Activated naive CD4-positive, alpha-beta T cell treated with anti-CD3 and anti-CD28 coated beads, Interleukin-2, amount 50 U/mL, for 72 hours (primary cell): ENCODE data around the gene DOCK3. TPM values are rescaled to one million over a fixed set of nuclear protein-coding genes. Genes with fewer than 3 reads are reported as not detected.
"Not testable (repeated sequence)": the region's sequence is repeated elsewhere in the genome, so short reads cannot be mapped to it uniquely, and the experiment has no call there.

Source experiments
- ATAC-seq, 2 donors: fragments of 150-1000 bp; cut with Tn5 transposase; 2 replicates each; pipeline ENCODE4 v1.10.0; 2021; ENCODE audit warnings: mild to moderate bottlenecking in 2 of 2, moderate library complexity in 2 of 2
- DNase-seq, 2 donors: peaks; one replicate each; pipeline ENCODE4 v3.0.0; 2021 to 2022; ENCODE audit warnings: low spot score in 2 of 2
- H3K27ac Mint-ChIP-seq, 2 donors: one replicate each; pipeline ENCODE4 v1.8.0; 2022; ENCODE audit warnings: mild to moderate bottlenecking in 2 of 2, mixed read lengths in 2 of 2
- H3K36me3 Mint-ChIP-seq, 2 donors: one replicate each; pipeline ENCODE4 v1.8.0; 2022; ENCODE audit warnings: mixed read lengths in 2 of 2
- H3K9me3 Mint-ChIP-seq, 2 donors: one replicate each; pipeline ENCODE4 v1.8.0; 2022; ENCODE audit warnings: mixed read lengths in 2 of 2
- total RNA-seq, 2 donors: library from RNA; stranded (reverse); gene quantifications; one replicate each; pipeline ENCODE4 v1.2.3, GENCODE V29; 2022

DOCK3 gene
- total RNA-seq, 2 donors from 2014 or later = 4.1 to 4.8 TPM

DNA sequence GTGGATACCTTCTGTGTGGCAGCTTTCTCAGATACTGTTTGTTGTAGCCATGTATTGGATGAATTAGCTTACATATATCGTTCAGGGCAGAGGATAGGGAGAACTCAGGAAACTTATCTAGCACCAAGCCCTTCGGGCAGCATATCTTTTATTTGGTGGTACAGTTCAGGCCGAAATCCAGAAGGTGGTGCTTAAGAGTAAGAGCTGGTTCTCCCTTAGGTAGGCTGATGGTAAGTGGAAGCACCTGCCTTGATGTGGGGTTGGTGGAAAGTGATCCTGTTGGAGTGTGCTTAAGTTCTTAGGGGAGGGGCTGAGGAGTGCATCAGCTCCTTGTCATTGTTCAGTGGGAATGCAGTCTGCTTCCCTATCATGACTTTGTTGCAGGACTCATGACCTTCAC lies 187.5 kb downstream of the DOCK3 start:
- Mint-ChIP-seq H3K27ac (no peak overlapping the region), H3K36me3 (peaks cover 0 to 5% of the 10 kb centered on the region in 2 donors), H3K9me3 (peaks cover 6 to 9% of the 10 kb centered on the region in 2 donors)
- ATAC-seq = no peak
- no peak for DNase-seq

DNA sequence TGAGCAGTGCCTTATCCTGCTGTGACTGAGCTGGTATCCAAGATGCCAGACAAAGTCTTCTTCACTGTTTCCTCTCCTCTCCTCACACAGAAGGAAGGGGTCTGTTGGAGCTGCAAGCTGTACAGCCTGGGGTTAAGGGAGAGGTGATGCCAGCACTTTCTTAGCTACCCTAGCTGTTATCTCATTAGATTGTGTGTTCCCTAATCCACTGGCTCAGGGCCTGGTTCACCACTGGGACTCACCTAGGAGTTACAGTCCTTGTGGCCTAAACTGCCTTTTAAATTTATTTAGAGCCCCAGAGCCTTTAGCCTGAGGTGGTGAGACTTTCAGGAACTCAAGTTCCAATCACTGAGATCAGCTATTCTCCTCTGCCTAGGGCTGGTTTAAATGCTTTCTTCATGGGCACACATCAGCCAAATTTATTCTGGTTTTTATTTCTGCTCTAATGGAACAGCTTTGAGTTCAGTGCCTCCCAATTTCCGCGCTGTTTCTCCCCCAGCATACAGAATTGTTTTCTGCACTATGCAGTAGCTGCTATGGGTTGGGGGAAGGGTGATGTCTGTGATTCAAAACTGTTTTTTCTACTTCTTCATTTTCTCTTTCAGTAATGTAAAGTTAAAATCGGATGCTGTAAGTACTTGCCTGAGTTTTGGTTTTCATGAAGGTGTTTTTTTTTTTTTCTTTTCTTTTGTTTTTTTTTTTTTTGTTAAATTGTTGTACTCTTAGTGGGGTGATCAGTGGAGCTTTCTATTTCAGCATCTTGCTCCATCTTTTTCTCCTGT lies 198.8 kb downstream of the DOCK3 start:
- DNase-seq (no peak), ATAC-seq (no peak)
- peaks cover 6 to 9% of the 10 kb centered on the region in 2 donors for H3K9me3 Mint-ChIP-seq
- H3K27ac Mint-ChIP-seq = peak overlapping the region in 1 of 2 donors; percentile 29
- peaks cover 13 to 16% of the 10 kb centered on the region in 2 donors for H3K36me3 Mint-ChIP-seq

DNA sequence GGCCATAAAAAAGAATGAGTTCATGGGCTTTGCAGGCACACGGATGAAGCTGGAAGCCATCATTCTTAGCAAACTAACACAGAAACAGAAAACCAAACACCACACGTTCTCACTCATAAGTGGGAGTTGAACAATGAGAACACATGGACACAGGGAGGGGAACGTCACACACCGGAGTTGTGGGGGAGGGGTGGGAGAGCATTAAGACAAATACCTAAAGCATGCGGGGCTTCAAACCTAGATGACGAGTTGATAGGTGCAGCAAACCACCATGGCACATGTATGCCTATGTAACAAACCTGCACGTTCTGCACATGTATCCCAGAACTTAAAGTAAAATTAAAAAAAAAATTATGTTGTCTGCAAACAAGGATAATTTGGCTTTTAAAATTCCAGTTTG lies 200.1 kb downstream of the DOCK3 start:
- not testable (repeated sequence) for H3K27ac Mint-ChIP-seq, DNase-seq, ATAC-seq, H3K9me3 Mint-ChIP-seq
- H3K36me3 Mint-ChIP-seq = peaks cover 13 to 16% of the 10 kb centered on the region in 2 donors

DNA sequence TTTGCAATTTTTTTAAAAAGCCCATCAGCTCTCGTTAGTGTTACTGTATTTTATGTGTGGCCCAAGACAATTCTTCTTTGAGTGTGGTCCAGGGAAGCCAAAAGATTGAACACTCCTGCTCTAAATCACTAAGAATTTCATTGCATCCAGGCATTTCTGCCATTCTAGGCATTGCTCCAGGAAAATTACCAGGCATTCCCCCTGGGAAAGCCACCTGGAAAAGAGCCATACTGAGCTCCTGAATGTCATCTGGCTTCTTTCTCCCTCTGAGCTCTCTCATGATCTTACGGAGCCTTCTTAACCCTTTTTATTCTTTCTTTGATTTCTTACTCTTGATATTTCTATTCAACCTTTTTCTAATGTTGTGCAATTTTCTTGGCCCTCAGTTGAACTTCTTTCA lies 202.2 kb downstream of the DOCK3 start:
- ATAC-seq (no peak), DNase-seq (no peak)
- H3K36me3 Mint-ChIP-seq = peaks cover 6 to 9% of the 10 kb centered on the region in 2 donors
- no peak overlapping the region for H3K27ac Mint-ChIP-seq
- H3K9me3 Mint-ChIP-seq = peaks cover under 1% of the 10 kb centered on the region in 2 donors

DNA sequence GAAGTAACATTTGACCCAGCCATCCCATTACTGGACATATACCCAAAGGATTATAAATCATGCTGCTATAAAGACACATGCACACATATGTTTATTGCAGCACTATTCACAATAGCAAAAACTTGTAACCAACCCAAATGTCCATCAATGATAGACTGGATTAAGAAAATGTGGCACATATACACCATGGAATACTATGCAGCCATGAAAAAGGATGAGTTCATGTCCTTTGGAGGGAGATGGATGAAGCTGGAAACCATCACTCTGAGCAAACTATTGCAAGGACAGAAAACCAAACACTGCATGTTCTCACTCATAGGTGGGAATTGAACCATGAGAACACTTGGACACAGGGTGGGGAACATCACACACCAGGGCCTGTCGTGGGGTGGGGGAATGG lies 208.0 kb downstream of the DOCK3 start:
- H3K36me3 Mint-ChIP-seq, H3K9me3 Mint-ChIP-seq, H3K27ac Mint-ChIP-seq, ATAC-seq, DNase-seq: not testable (repeated sequence)

DNA sequence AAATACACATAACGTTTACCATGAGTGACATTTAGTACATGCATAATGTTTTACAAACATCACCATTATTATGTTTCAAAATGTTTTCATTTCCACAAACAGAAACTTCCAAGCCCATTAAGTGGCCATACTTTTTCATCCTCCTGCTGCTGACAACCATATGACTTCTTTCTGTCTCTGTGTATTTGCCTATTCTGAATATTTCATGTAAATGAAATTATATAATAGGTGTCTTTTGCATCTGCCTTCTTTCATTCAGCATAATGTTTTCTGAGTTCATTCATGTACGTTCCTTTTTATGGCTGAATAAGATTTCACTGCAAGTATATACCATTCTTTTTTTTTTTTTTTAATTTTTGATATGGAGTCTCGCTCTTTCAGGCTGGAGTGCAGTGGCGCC lies 209.0 kb downstream of the DOCK3 start:
- DNase-seq = no peak
- Mint-ChIP-seq H3K36me3 (no peaks in the 10 kb centered on the region), H3K9me3 (no peaks in the 10 kb centered on the region), H3K27ac (no peak overlapping the region)
- ATAC-seq = no peak

DNA sequence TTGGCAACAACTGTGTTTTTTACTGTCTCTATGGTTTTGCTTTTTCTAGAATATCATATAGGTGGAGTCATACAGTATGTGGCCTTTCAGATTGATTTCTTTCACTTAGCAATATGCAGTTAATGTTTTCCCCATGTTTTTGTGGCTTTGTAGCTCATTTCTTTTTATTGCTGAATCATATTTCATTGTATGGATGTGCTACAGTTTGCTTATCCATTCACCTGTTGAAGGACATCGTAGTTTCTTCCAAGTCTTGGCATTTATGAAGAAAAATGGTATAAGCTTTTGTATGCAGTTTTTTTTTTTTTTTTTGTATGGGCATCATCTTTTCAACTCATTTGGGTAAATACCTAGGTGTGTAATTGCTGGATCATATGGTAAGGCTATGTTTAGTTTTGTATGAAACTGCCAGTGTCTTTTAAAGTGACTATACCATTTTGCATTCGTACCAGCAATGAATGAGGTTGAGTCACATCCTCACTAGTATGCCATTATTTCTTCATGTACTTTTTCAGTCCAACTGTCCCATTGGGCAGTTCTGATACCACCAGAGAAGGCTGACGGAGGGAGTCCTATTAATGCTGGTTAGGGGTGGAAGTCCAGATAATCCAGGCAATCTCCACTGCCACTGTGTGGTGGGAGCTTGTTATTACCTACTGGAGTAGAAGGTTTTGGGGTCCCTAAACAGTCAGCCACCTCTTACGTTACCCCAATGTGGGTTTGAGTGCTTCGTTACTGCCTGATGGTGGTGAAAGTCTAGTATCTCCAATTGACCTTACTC lies 210.5 kb downstream of the DOCK3 start:
- Mint-ChIP-seq H3K27ac (no peak overlapping the region), H3K9me3 (no peaks in the 10 kb centered on the region), H3K36me3 (no peaks in the 10 kb centered on the region)
- DNase-seq (no peak), ATAC-seq (no peak)

DNA sequence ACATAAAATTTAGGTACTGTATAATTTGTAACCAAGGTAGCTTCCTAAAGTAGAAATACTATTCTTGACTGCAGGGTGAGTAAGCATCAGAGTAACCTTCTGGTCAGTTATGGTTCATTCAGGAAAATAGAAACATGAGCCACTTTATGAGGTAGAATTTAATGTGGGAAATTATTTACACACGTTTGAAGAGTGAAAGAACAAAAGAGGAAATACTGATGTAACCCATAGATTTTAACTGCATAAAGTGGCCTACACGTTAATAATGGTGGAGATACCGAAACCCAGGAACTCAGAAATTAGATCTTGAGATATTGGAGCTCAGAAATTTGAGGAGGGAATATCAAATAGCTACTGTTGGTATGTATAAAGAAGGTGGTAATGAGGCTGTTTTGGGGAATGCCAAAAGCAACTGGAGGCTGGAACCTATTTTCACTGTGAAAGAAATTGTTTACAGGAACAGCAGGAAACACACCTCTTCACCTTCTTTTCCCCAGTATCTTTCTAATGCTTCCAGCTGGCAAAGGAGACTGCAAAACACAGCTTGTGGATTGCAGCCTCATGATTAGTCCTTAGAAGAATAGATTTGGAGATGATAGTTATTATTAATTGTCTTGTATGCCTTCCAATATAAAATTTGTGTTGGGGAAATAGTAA lies 216.1 kb downstream of the DOCK3 start:
- no peak for DNase-seq
- Mint-ChIP-seq H3K9me3 (peaks cover 18% of the 10 kb centered on the region in 2 donors), H3K27ac (no peak overlapping the region), H3K36me3 (peaks cover 12 to 21% of the 10 kb centered on the region in 2 donors)
- no peak for ATAC-seq

DNA sequence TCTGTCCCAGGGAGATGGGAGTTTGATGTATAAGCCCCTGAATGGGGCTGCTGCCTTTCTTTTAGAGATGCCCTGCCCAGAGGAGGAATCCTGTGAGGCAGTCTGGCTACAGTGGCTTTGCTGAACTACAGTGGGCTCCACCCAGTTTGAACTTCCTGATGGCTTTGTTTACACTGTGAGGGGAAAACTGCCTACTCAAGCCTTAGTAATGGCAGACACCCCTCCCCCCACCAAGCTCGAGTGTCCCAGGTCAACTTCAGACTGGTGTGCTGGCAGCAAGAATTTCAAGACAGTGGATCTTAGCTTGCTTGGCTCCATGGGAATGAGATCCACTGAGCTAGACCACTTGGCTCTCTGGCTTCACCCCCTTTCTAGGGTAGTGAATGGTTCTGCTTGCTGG lies 226.4 kb downstream of the DOCK3 start:
- H3K27ac Mint-ChIP-seq, H3K9me3 Mint-ChIP-seq, ATAC-seq, DNase-seq, H3K36me3 Mint-ChIP-seq: not testable (repeated sequence)

DNA sequence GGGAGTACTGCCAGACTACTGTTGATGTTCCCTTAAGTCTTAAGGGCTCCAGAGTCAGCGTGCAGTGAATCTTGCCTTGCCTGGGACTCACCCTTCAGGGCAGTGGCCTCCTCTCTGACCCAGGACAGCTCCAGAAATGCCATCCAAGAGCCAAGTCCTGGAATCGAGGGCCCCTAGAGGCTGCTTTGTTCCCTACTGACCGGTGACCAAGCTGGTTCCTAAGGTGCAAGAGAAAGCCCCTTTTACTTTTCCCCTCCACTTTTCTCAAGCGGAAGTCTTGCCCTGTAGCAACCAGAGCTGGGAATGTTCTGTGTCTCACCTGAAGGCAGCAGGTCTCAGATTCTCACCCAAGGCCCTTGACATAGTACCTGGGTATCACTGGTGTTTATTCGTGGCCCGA lies 238.0 kb downstream of the DOCK3 start:
- H3K36me3 Mint-ChIP-seq = peaks cover 0 to 11% of the 10 kb centered on the region in 2 donors
- H3K9me3 Mint-ChIP-seq = peaks cover 5 to 6% of the 10 kb centered on the region in 2 donors
- no peak for ATAC-seq
- H3K27ac Mint-ChIP-seq = no peak overlapping the region
- no peak for DNase-seq

DNA sequence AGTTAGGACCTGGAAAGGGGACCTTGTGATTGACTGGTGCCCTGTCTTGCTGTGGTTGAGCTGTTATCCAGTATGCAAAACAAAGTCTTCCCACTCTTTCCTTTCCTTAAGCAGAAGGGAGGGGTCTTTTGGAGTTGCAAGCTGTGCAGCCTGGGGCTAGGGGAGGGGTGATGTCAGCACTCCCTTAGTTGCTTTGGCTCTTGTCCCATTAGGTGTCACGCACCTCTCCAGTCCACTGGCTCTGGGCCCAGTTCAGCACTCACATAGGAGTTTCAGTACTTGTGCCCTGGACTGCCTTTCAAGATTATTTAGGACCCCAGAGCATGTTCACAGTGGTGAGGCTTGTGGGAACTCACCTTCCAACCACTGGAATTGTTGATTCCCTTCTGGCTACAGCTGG lies 238.5 kb downstream of the DOCK3 start:
- no peak for ATAC-seq
- DNase-seq = no peak

DNA sequence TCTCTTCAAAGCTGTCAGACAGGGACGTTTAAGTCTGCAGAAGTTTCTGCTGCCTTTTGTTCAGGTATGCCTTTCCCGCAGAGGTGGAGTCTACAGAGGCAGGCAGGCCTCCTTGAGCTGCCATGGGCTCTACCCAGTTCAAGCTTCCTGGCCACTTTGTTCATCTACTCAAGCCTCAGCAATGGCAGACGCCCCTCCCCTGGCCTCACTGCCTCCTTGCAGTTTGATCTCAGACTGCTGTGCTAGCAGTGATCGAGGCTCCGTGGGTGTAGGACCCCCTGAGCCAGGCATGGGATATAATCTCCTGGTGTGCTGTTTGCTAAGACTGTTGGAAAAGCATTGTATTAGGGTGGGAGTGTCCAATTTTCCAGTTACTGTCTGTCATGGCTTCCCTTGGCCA lies 247.3 kb downstream of the DOCK3 start:
- H3K27ac Mint-ChIP-seq, DNase-seq, H3K9me3 Mint-ChIP-seq, H3K36me3 Mint-ChIP-seq, ATAC-seq: not testable (repeated sequence)

More for the DNA sequence above, 238.5 kb downstream of the DOCK3 start:
- H3K36me3 Mint-ChIP-seq = peaks cover 0 to 8% of the 10 kb centered on the region in 2 donors
- peaks cover 1 to 3% of the 10 kb centered on the region in 2 donors for H3K9me3 Mint-ChIP-seq
- H3K27ac Mint-ChIP-seq = no peak overlapping the region

DNA sequence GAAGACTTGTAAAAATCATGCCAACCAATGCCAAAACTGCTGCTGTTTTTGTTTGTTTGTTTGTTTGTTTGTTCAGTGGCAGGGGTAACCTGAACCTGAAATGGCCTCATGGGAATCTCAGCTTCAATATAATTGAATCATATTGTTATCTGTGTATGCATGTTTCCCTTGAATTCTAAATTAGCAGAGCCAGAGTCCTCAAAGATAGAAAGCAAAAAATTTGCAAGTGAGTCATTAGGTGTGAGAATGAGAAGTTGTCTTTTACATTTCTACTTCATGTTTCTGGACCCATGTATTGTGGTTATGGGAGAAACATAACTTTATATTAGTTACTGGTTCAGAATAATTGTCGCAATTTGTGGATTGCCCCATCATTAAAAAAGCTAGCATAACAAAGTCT lies 249.2 kb downstream of the DOCK3 start:
- DNase-seq = no peak
- ATAC-seq = no peak
- peaks cover 0 to 4% of the 10 kb centered on the region in 2 donors for H3K36me3 Mint-ChIP-seq
- no peak overlapping the region for H3K27ac Mint-ChIP-seq
- peaks cover 0 to 4% of the 10 kb centered on the region in 2 donors for H3K9me3 Mint-ChIP-seq

DNA sequence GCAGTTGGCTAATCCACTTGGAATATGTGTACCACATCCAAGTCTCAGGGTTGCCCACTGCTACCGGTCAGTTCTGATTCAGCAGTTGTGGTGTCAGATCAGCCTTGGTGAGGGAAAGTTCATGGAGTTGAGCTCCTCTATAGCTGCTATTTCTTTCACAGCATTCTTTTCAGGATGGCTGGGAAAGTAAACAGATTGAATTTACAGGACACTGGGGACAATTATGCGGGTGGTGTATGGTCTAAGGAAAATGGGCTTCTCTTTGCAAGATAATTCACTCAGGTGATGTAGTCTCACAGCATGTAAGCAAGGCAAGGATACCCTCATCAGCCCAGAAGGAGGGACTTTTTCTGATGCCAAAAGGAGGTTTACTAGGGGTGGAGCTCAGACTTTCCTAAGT lies 249.9 kb downstream of the DOCK3 start:
- DNase-seq = no peak
- peaks cover 0 to 4% of the 10 kb centered on the region in 2 donors for H3K9me3 Mint-ChIP-seq
- H3K27ac Mint-ChIP-seq = no peak overlapping the region
- peaks cover 0 to 4% of the 10 kb centered on the region in 2 donors for H3K36me3 Mint-ChIP-seq
- ATAC-seq = no peak

DNA sequence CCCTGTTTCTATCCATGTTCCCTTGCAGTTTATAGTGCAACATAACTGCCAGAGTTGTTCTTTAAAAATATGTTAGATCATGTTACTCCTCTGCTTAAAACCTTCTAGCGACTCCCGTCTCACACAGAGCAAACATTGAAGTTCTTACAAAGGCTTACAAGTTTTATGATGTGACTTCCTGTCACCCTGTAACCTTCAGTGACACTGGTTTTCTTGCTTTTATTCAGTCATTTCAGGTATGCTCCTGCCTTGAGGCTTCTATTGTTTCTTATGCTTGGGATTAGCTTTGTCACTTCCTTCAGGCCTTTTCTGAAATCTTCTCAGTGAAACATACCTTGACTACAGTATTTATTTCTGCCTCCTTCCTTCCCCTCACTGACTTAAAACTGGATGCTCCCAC lies 252.1 kb downstream of the DOCK3 start:
- Mint-ChIP-seq H3K9me3 (peaks cover 0 to 4% of the 10 kb centered on the region in 2 donors), H3K27ac (peak overlapping the region in 1 of 2 donors; percentile 15), H3K36me3 (peaks cover 0 to under 1% of the 10 kb centered on the region in 2 donors)
- DNase-seq (no peak), ATAC-seq (peak; percentile 55 to 68)

DNA sequence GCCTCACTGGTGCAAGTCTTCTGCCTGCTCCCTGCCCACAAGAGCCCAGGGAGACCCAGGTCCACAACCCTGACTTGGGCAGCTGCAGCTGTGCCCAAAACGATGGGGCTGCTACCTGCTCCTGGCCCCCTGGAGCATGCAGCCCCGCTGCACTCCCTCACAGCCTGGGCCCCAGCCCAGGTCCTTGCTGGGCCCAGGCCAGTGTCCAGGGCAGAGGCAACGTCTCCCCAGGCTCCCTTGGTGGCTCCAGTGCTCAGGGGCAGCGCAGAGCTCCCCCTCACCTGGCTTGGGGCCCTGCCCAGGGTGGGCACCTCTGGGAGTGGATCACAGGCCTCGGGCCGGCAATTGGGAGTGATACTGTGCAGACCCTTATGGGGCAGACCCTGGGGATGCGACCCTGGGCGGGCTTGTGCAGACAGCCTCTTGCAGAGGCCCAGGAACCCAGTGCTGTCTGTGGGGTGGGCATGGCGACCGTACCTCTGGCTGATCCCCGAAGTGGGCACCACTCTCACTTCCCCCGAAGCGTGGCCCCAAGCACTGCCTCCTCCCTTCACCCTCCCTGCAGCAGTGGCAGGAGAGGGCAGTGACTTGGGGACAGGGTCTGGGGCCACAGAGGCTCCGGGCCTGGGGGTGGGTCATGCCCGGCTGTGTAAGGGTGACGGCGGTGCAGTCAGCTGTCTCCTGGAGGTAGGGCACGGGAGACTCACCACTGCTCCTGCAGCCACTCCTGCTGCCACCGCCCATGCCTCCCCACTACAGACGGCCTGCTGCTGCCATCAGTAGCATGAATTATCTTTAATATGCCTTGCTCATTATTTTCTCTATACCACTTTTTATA lies 255.9 kb downstream of the DOCK3 start:
- Mint-ChIP-seq H3K9me3 (peaks cover 2 to 9% of the 10 kb centered on the region in 2 donors), H3K36me3 (peaks cover 3 to 24% of the 10 kb centered on the region in 2 donors), H3K27ac (no peak overlapping the region)
- DNase-seq = no peak
- no peak for ATAC-seq
